Cardiac muscle cell (in vitro differentiated cells and primary cell): Measurements from ENCODE around the gene DNAH11. TPM values are rescaled to one million over a fixed set of nuclear protein-coding genes. Genes with fewer than 3 reads are reported as not detected.

ENCODE experiments used
- DNase-seq, 2 donors: peaks; one replicate each; pipeline versions ENCODE4 v3.0.0 to v3.0.0-alpha.2; 2010 to 2017; ENCODE audit warnings: low read depth in 1 of 2, low spot score in 1 of 2
- H3K27ac ChIP-seq: fragments of 200-600 bp; sonication (generic); 2 replicates; pipeline ENCODE4 v1.5.1; 2016
- H3K27me3 ChIP-seq: fragments of 200-600 bp; sonication (generic); 2 replicates; pipeline ENCODE4 v1.6.0; 2016; ENCODE audit warnings: control low read depth
- H3K36me3 ChIP-seq: fragments of 200-600 bp; sonication (generic); 2 replicates; pipeline ENCODE4 v1.5.1; 2016; ENCODE audit warnings: control low read depth
- H3K4me1 ChIP-seq: fragments of 200-600 bp; sonication (generic); 2 replicates; pipeline ENCODE4 v1.8.1; 2017; ENCODE audit warnings: low read depth, mild to moderate bottlenecking, mixed run types
- H3K4me3 ChIP-seq: fragments of 200-600 bp; sonication (generic); 2 replicates; pipeline ENCODE4 v1.5.1; 2016; ENCODE audit warnings: mild to moderate bottlenecking
- H3K9me3 ChIP-seq: fragments of 200-600 bp; sonication (generic); 2 replicates; pipeline ENCODE4 v1.5.1; 2017; ENCODE audit warnings: low read depth, mild to moderate bottlenecking, control low read depth
- CTCF ChIP-seq: IDR thresholded peaks from 2 replicates; pipeline ENCODE4 v1.5.1; 2012; ENCODE audit warnings: low read depth, mild to moderate bottlenecking, low read length
- polyA plus RNA-seq: library from polyadenylated mRNA; unstranded; fragments of >200 nt; fragmentation: Nextera tagmentation; extraction: Ambion mirVana; gene quantifications from 2 replicates; pipeline ENCODE4 v1.2.1, GENCODE V29; 2016
- total RNA-seq: library from RNA; depleted of rRNA; stranded (reverse); fragments of >200 nt; gene quantifications from 2 replicates; pipeline ENCODE4 v1.2.3, GENCODE V29; 2016

The DNAH11 gene
- total and polyA plus RNA-seq, 2 experiments from 2014 or later: 0.60 to 1.9 TPM

GRCh38 chr7:21819048-21819447, 276.2 kb downstream of the DNAH11 start:
- no peak for TF ChIP-seq CTCF
- H3K9me3 ChIP-seq: no peaks in the 10 kb centered on the region
- no peaks in the 10 kb centered on the region for H3K36me3 ChIP-seq
- H3K4me1 ChIP-seq: no peaks in the 10 kb centered on the region
- H3K27me3 ChIP-seq: no peaks in the 10 kb centered on the region
- DNase-seq: no peak
- no peak overlapping the region for H3K27ac ChIP-seq
- no peak overlapping the region for H3K4me3 ChIP-seq

- Histone ChIP-seq H3K36me3 (no peaks in the 10 kb centered on the region), H3K4me3 (no peak overlapping the region), H3K27ac (no peak overlapping the region), H3K4me1 (no peaks in the 10 kb centered on the region), H3K27me3 (no peaks in the 10 kb centered on the region), H3K9me3 (no peaks in the 10 kb centered on the region)
- no peak for TF ChIP-seq CTCF
- DNase-seq: peak in 1 of 2 donors; percentile 33
Measured at GRCh38 chr7:21828841-21829240, 286.0 kb downstream of the DNAH11 start.

- no peak overlapping the region for H3K4me3 ChIP-seq
- no peak for TF ChIP-seq CTCF
- DNase-seq: no peak
- no peaks in the 10 kb centered on the region for H3K27me3 ChIP-seq
- no peaks in the 10 kb centered on the region for H3K9me3 ChIP-seq
- no peaks in the 10 kb centered on the region for H3K36me3 ChIP-seq
- H3K4me1 ChIP-seq: no peaks in the 10 kb centered on the region
- no peak overlapping the region for H3K27ac ChIP-seq
Measured at GRCh38 chr7:21829731-21830130, 286.9 kb downstream of the DNAH11 start.

GRCh38 chr7:21844742-21845141, 301.9 kb downstream of the DNAH11 start:
- no peak for TF ChIP-seq CTCF
- no peak overlapping the region for H3K4me3 ChIP-seq

GRCh38 chr7:21850531-21851285, 307.9 kb downstream of the DNAH11 start:
- no peak for TF ChIP-seq CTCF
- DNase-seq: no peak
- no peak overlapping the region for H3K4me3 ChIP-seq

More at GRCh38 chr7:21844742-21845141, 301.9 kb downstream of the DNAH11 start:
- H3K4me1 ChIP-seq: no peaks in the 10 kb centered on the region
- peaks cover 2% of the 10 kb centered on the region for H3K9me3 ChIP-seq
- H3K27ac ChIP-seq: no peak overlapping the region
- peak in 1 of 2 donors; percentile 6 for DNase-seq
- no peaks in the 10 kb centered on the region for H3K27me3 ChIP-seq
- H3K36me3 ChIP-seq: no peaks in the 10 kb centered on the region

More at GRCh38 chr7:21850531-21851285, 307.9 kb downstream of the DNAH11 start:
- H3K27ac ChIP-seq: no peak overlapping the region
- H3K36me3 ChIP-seq: no peaks in the 10 kb centered on the region
- no peaks in the 10 kb centered on the region for H3K27me3 ChIP-seq
- H3K9me3 ChIP-seq: peaks cover 2% of the 10 kb centered on the region
- no peaks in the 10 kb centered on the region for H3K4me1 ChIP-seq
